ENCODE data around the gene C5orf46. TPM values are rescaled to one million over a fixed set of nuclear protein-coding genes. Genes with fewer than 3 reads are reported as not detected.

C5orf46 gene
- total RNA-seq, 2 donors from 2014 or later = not detected

DNA sequence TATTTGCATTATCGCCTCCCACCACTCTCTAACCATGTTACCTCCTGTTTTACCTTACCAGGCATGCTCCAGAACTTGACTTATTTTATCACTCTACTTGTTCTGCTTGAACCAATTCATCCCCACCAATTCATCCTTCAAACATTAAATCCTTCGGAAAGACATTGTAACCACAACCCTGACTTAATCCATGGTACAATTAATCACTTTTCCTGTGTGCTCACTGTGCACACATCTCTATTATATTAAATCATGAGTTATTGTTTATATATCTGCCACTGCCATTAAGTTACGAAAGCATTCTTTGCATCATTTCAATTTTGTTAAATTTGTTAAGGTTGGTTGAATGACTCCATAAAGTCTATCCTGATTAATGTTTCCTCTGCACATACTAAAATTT, 7.4 kb upstream of the C5orf46 start:
- no peak for TF ChIP-seq CTCF (conservative IDR thresholded peaks at IDR 0.05)
- H3K4me3 ChIP-seq (ENCODE audit: low read length) = no peak overlapping the region
- H3K27me3 ChIP-seq (ENCODE audit: control insufficient read depth, insufficient read depth, low read length, poor library complexity, severe bottlenecking) = no peaks in the 10 kb centered on the region
- 65 to 66% methylated on average over 2 of the region's 3 CpGs for WGBS, 2 experiments (ENCODE audit: insufficient coverage in 1 of 2, insufficient read length in 1 of 2)
- H3K9ac ChIP-seq (ENCODE audit: extremely low read depth, low read length, poor library complexity, severe bottlenecking) = no peak overlapping the region
- H3K36me3 ChIP-seq (ENCODE audit: control insufficient read depth, insufficient read depth, low read length) = no peaks in the 10 kb centered on the region
- no peak overlapping the region for H3K27ac Mint-ChIP-seq
- peaks cover 8% of the 10 kb centered on the region for H3K9me3 ChIP-seq (ENCODE audit: control insufficient read depth, low read length)
- DNase-seq = no peak
- no peaks in the 10 kb centered on the region for H3K4me1 ChIP-seq (ENCODE audit: control insufficient read depth, insufficient read depth, low read length)
- no peaks in the 10 kb centered on the region for H3K9me3 Mint-ChIP-seq
- peaks cover 6% of the 10 kb centered on the region for H3K4me1 Mint-ChIP-seq
- H3K4me3 Mint-ChIP-seq = no peak overlapping the region
- no peak overlapping the region for H3K27ac ChIP-seq (ENCODE audit: low read depth, low read length)
- no peaks in the 10 kb centered on the region for H3K36me3 Mint-ChIP-seq (ENCODE audit: low read depth)
- no peaks in the 10 kb centered on the region for H3K27me3 Mint-ChIP-seq (ENCODE audit: insufficient read depth)

DNA sequence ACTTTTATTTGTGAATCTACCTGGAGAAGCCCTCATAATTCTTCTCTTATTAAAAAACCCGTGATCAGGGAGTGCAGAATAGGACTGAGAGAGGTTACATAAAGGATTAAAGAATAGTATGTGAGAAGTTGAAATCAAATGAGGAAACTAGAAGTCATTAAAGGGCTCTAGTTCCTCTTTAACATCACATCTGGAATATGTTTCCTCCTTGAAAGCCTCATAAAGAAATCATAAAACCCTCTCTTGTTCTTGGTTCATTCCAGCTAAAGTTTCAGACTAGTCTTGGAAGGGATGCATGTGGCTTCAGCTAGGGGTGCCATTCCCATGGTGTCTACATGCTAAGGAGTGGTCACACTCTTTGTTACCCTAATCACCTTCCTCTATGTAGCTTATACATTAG, 5.7 kb upstream of the C5orf46 start:
- Histone ChIP-seq H3K4me3 (ENCODE audit: low read length) (no peak overlapping the region), H3K4me1 (ENCODE audit: control insufficient read depth, insufficient read depth, low read length) (no peaks in the 10 kb centered on the region), H3K27me3 (ENCODE audit: control insufficient read depth, insufficient read depth, low read length, poor library complexity, severe bottlenecking) (no peaks in the 10 kb centered on the region), H3K27ac (ENCODE audit: low read depth, low read length) (no peak overlapping the region), H3K9me3 (ENCODE audit: control insufficient read depth, low read length) (peaks cover 8% of the 10 kb centered on the region), H3K36me3 (ENCODE audit: control insufficient read depth, insufficient read depth, low read length) (no peaks in the 10 kb centered on the region), H3K9ac (ENCODE audit: extremely low read depth, low read length, poor library complexity, severe bottlenecking) (no peak overlapping the region)
- DNase-seq = no peak
- Mint-ChIP-seq H3K36me3 (ENCODE audit: low read depth) (no peaks in the 10 kb centered on the region), H3K9me3 (no peaks in the 10 kb centered on the region), H3K4me1 (peaks cover 4% of the 10 kb centered on the region), H3K27me3 (ENCODE audit: insufficient read depth) (no peaks in the 10 kb centered on the region), H3K27ac (no peak overlapping the region), H3K4me3 (no peak overlapping the region)
- no peak for TF ChIP-seq CTCF (conservative IDR thresholded peaks at IDR 0.05)
- 88% methylated on average over 1 of the region's 1 CpG; no CpG with 5 or more reads in 1 of the 2 experiments for WGBS, 2 experiments (ENCODE audit: insufficient coverage in 1 of 2, insufficient read length in 1 of 2)

DNA sequence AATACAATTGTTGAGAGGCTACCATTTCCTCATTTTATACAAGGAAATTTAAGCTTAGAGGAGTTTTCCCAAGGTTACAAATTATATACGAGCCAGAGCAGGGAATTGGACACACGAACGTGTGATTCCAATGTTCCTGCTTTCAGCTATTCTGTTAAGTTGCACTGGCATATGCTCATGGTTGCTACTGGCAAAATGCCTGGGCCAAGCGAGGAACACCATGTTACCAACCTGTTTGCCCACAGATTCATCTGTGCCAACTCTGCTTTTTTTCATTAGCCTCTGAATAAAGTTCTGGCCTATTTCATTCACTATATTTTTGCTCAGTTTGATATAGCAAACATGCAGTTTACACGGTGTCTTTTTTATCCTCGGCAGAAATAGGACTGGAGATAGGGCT, 5.1 kb upstream of the C5orf46 start:
- H3K9ac ChIP-seq (ENCODE audit: extremely low read depth, low read length, poor library complexity, severe bottlenecking) = no peak overlapping the region
- H3K36me3 Mint-ChIP-seq (ENCODE audit: low read depth) = no peaks in the 10 kb centered on the region

More for the DNA sequence above, 5.1 kb upstream of the C5orf46 start:
- peaks cover 4% of the 10 kb centered on the region for H3K4me1 Mint-ChIP-seq
- DNase-seq = no peak
- peaks cover 8% of the 10 kb centered on the region for H3K9me3 ChIP-seq (ENCODE audit: control insufficient read depth, low read length)
- H3K4me3 ChIP-seq (ENCODE audit: low read length) = no peak overlapping the region
- no peaks in the 10 kb centered on the region for H3K4me1 ChIP-seq (ENCODE audit: control insufficient read depth, insufficient read depth, low read length)
- WGBS, 2 experiments (ENCODE audit: insufficient coverage in 1 of 2, insufficient read length in 1 of 2) = 70 to 74% methylated on average over 4 to 6 of the region's 6 CpGs
- no peaks in the 10 kb centered on the region for H3K36me3 ChIP-seq (ENCODE audit: control insufficient read depth, insufficient read depth, low read length)
- TF ChIP-seq CTCF (conservative IDR thresholded peaks at IDR 0.05) = no peak
- no peak overlapping the region for H3K4me3 Mint-ChIP-seq
- H3K27me3 ChIP-seq (ENCODE audit: control insufficient read depth, insufficient read depth, low read length, poor library complexity, severe bottlenecking) = no peaks in the 10 kb centered on the region
- no peak overlapping the region for H3K27ac ChIP-seq (ENCODE audit: low read depth, low read length)
- H3K27me3 Mint-ChIP-seq (ENCODE audit: insufficient read depth) = no peaks in the 10 kb centered on the region
- H3K27ac Mint-ChIP-seq = no peak overlapping the region
- no peaks in the 10 kb centered on the region for H3K9me3 Mint-ChIP-seq
